ENCODE results near the gene CETN1.

GRCh38 chr18:595571-595970 is 15.4 kb downstream of the CETN1 start:
- TF ChIP-seq SIN3A (IDR thresholded peaks at IDR 0.05; ENCODE audit: borderline replicate concordance, insufficient read depth, low read length) (no peak), REST (IDR thresholded peaks at IDR 0.05; ENCODE audit: insufficient read depth in 1 of 2, low read depth in 2 of 2, low read length in 2 of 2) (no peak), POLR2AphosphoS5 (IDR thresholded peaks at IDR 0.05; ENCODE audit: low read depth, low read length) (no peak)

All from PFSK-1 (cell line).